Bone marrow (tissue), 2 donors: ENCODE results near the gene MTURN.
"Not testable (repeated sequence)": the region's sequence is repeated elsewhere in the genome, so short reads cannot be mapped to it uniquely, and the experiment has no call there.

Experiments used
- DNase-seq, 2 donors: peaks; one replicate each; lab custom pipeline; 2025; lab: John Stamatoyannopoulos, UW

Gene MTURN

DNA sequence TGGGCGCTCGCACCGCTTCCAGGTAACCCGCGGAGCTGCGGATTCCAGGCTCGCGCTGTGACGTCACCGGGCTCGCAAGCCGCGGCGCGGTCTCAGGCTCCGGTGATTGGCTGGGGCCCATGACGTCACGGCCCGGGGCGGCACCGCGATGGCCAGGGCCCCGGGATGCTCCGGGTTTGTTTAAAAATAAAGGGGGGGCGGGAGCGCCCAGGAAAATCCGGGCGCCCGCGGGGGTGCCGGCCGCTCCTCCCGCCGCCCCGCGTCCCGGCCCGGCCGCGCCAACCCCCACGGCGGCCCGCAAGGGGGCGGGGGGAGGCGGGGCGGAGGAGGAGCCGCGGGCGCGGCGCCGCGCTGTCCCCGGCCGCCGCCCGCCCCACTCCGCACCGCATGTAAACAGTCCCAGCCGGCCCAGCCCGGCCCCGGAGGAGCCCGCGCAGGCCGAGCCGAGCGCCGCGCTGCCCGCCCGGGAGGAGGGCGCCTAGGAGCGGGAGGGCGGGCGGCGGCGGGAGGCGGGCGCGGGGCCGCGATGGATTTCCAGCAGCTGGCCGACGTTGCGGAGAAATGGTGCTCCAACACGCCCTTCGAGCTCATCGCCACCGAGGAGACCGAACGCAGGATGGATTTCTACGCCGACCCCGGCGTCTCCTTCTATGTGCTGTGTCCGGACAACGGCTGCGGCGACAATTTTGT lies at the start of gene MTURN:
Gene MTURN, plus strand, starts transcription at position 376 of the 690 bp plus-strand sequence. Its CDS starts 151 bp downstream, at position 527.
- peak; percentile 56 to 79 for DNase-seq

DNA sequence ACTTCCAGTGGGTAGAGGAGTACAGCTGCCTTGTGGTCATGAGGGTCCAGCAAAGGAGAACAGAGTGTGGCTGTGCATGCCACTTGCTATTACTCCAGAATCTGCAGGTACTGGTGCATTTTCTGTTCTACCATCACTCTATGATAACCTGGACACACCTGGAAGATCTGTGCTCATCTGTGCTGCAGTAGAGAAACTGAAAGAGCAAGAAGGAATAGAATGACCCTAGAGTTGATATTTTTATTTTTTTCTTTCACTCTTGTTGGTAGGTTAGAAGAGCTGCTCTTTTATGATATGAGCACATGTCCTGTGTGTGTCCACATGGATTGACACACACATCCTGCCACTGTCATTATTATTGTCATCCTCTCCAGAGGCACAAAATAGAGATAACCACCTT lies 48.3 kb upstream of the MTURN start:
- DNase-seq, result no peak

- DNase-seq, result no peak
Measured at GRCh38 chr7:30087371-30087770, 47.4 kb upstream of the MTURN start.

DNA sequence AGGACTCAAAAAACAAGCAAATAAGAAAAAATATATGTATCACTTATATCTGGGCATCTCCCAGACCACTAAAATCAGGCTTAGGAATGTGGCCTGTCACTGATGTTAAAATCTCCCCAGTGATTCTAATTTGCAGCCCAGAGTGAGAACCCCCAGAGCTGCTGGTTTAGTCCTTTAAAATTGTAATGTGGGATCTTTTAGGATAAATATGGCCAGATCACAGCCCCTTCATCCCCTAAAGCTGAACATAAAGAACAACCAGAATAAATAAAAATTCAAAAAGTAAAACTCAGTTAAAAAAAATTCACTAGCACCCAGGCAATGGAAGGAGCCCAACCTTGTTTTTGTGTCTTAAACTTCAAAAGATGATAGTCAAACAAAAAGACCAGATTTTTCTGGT lies 46.4 kb upstream of the MTURN start:
- no peak for DNase-seq

DNA sequence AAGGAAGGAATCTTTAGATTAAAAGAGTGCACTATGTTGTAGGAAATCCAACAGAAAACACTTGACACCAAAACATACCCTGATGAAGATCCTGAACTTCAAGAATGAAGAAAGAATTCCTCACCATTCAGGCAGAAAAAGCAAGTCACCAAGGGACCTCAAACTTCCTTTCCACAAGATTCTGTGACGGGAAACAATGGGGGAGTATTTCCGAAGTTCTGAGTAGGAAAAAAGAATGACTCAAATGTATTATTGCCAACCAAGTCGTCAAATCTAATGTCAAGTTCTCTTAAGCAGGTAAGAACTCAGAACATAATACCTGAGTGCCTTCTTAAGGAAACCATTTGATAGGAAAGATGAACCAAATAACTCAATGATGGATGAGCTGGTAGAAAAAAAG lies 44.7 kb upstream of the MTURN start:
- no peak for DNase-seq

DNA sequence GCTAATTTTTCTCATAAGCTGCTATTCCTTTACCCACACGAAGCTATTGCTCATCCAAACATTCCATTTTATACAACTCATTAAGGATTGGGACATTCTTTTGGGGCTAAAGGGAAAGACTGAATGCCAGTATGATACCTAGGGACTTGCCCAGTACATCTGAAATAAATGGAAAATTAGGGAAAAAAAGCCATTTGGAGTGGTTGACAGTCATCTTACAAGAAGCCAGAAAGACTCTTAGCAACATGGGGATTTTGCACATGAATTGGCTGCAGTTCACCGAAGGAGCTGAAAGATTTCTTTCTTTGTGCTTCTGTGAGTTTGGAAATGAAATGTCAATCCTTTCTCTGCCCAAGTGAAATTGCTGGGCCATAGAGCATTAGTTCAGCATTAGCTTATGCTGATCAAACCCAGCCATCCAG lies 43.3 kb upstream of the MTURN start:
- no peak for DNase-seq

- no peak for DNase-seq
Measured at GRCh38 chr7:30091987-30092386, 42.8 kb upstream of the MTURN start.

DNA sequence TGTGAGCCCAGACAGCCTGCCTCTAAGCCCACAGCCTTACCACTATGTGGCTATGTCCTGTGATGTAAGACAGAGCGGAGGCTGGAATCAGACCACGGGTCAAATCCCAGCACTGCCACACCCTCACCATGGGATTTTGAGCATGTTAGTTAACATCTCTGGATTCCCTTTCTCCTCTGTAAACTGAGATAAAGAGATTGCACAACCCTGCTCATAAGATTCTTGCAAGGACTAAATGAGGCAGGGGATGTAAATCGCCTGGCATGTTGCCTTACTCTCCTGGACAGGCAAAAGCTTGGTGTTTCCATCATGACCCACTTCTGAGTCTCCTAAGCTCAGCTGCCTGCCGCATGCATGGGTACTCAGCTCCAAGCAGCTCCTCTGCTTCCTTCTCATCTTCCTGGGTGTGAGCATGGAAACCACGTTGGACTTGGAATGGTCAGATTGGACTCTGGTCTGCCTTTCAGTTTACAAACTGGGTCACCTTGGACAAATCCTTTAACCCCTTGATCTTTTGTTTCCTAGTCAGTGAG lies 41.3 kb upstream of the MTURN start:
- no peak for DNase-seq

DNA sequence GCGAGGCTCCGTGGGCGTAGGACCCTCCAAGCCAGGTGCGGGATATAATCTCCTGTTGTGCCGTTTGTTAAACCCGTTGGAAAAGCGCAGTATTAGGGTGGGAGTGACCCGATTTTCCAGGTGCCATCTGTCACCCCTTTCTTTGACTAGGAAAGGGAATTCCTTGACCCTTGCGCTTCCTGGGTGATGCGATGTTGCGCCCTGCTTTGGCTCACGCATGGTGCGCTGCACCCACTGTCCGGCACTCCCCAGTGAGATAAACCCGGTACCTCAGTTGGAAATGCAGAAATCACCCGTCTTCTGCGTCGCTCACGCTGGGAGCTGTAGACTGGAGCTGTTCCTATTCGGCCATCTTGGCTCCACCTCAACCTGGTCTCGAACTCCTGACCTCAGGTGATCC lies 36.2 kb upstream of the MTURN start:
- not testable (repeated sequence) for DNase-seq

DNA sequence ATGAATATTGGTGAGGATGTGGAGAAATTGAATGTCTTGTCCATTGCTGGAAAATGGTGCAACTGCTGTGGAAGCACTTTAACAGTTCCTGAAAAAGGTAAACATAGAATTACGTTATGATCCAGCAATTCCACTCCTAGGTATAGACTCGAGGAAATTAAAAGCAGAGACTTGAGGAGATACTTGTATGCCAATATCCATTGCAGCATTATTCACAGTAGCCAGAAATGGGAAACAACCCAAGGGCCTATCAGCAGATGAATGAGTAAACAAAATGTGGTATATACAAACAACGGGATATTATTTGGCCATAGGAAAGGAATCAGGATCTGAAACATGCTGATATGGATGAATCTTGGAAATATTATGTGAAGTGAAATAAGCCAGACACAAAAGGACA lies 32.5 kb upstream of the MTURN start:
- no peak for DNase-seq

DNA sequence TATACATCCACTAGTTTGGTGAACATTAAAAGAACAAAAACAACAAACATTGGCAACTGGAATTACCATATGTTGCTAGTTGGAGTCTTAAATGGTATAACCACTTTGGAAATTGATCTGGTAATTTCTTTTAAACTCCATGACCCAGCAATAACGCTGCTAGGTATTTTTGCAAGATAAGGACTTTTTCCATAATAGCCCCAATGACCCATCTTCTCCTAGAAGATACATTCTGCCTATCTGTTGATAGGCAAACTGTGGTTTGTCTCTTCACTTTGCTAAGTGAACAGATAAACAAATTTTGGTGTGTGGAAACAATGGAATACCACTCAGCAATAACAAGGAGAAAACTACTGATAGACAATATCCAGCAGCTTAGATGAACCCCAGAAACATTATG lies 30.6 kb upstream of the MTURN start:
- no peak for DNase-seq

- DNase-seq, result no peak
Measured at GRCh38 chr7:30112103-30112713, 22.6 kb upstream of the MTURN start.

- DNase-seq, result no peak
Measured at GRCh38 chr7:30113144-30113543, 21.6 kb upstream of the MTURN start.

DNA sequence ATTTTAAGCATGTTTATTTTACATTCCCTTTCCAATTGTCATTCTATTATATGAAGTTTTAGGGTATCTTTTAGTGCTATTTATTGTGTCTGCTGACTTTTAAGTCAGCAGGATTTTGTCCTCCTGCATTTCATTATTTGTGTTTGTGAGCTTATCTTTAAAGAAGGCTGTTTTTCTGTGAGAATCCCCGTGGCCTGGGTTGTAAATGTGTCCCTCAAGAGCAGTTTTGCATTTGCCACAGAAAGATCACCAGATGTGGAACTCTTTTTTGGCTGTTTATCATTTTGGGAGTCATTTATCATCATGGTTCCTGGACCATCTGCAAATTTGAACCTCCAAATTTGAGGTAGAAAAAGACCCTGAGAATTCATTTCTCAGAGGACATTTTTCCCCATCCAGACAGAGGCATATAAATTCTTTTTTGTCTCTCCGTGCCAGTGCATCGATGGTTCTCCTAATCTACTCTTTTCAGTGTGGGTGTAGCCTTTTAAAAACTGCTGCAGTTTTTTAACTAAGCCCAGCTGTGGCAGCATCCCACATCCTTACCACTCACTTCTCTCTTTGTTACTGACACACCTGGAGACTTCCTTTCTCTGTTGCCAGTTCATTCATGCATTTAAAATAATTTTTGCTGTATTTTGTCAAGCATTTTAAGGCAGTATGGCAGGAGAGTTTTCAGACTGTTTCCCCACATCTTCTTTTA lies 20.1 kb upstream of the MTURN start:
- no peak for DNase-seq

GRCh38 chr7:30115709-30116297 lies 19.0 kb upstream of the MTURN start:
- DNase-seq, result no peak

DNA sequence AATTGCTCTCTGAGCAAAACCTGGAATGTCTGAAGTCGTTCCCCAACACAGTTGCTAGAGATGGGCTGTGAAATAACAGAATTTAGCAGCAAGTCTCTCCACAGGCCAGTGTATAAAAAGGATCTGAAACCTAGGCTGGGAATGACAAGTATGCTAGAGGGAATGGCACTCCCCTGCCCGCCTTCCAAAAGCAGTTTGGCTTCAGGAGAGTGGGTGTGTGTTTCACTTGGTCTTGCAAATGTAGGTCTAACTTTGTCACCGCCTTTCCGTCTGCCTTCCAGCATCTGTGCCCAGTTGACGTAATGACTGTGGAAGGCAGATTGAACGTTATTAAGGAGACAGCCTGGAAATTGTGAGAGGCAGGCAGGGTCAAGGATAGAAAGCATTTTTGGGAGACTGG lies 18.0 kb upstream of the MTURN start:
- no peak for DNase-seq

- DNase-seq, result no peak
Measured at GRCh38 chr7:30117896-30118295, 16.9 kb upstream of the MTURN start.

DNA sequence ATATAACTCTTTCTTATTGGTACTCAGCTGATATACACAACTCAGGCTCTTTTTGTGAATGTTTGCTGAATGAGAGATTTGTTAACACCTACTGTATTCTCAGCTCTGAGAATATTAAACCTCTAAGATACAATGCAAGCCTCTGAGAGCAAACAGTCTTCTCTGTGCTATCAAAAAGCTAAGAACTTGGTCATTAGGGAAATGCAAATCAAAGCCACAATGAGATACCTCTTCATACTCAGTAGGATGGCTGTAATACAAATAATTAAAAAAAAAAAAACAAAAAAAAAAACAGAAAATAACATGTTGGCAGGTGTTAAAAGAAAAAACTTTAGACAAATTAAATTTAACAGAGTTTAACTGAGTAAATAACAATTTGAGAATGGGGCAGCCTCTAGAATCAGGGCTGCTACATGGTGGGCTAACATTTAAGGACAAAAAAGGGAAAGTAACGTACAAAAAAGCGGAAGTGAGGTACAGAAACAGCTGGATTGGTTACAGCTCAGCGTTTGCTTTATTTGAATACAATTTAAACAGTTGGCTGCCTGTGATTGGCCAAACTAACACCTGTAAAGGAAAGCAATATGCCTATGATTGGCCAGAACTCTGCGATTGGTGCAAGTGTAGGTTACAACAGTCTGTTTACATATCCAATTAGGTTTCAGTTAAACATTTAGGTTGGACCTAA lies 14.8 kb upstream of the MTURN start:
- DNase-seq, result no peak

DNA sequence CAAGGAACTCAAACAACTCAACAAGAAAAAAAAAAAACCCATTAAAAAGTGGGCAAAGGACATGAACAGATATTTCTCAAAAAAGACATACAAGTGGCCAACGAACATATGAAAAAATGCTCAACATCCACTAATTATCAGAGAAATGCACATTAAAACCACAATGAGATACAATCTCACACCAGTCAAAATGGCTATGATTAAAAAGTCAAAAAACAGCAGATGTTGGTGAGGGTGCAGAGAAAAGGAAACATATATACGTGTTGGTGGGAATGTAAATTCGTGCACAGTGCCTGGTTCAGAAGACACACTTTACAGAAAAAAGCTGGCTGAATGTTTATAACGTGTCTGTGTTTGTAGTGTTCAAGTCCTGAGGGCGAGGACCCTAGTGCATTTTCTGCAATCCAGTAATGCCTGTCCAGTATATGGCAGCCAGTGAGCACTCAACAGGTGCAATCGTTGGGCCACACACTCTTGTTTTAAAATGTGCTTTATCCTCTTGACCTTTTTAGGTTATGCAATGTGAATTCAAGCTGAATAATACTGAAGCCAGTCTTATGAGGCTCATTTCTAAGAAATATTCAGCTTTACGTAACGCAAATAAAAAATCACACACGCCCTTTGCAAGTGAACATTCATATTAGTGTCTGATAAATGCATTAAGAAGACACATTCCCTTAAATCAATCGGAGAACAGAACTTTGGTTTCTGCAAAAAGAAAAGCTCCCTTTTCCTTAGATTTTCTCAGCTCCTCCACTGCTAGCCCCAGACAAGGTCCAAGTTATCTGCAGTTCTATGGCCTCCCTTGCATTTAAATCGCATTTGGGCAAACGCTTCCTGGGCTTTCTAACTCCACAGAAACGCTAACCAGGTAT lies 813 bp upstream of the MTURN start:
- DNase-seq, result no peak

GRCh38 chr7:30135301-30136116 lies 723 bp downstream of the MTURN start:
- peak in 1 of 2 donors; percentile 33 for DNase-seq
